ENCODE data around the gene RPN2. TPM values are rescaled to one million over a fixed set of nuclear protein-coding genes. Genes with fewer than 3 reads are reported as not detected.

Gene RPN2
- total and polyA plus RNA-seq, 2 donors (not counting 3 experiments of a cell fraction or from before 2014, with no cell fraction given) = 283 to 530 TPM

GRCh38 chr20:37267667-37268313 is 88.7 kb downstream of the RPN2 start:
- BruUV-seq (replicated peaks) = no TSS peak
- no peak for FAIRE-seq
- H3K27ac ChIP-seq (ENCODE audit: insufficient read depth, low read depth, low read length) = no peak overlapping the region

More at GRCh38 chr20:37267667-37268313, 88.7 kb downstream of the RPN2 start:
- no peak overlapping the region for H3K9ac ChIP-seq (replicated peaks; ENCODE audit: extremely low read depth, insufficient read depth, low read length)
- no peak overlapping the region for H3K4me2 ChIP-seq (ENCODE audit: insufficient read depth, low read length)
- no peaks in the 10 kb centered on the region for H3K9me1 ChIP-seq (replicated peaks; ENCODE audit: control insufficient read depth, extremely low read depth, insufficient read depth, low read length)
- DNase-seq (ENCODE audit: low read depth, low spot score) = no peak
- POLR2A ChIA-PET = interaction anchor here (0.8 kb wide), 1 partner anchor 12 kb away, joined by 3 read pairs; no protein-coding TSS in a partner anchor
- no peaks in the 10 kb centered on the region for H4K20me1 ChIP-seq (replicated peaks; ENCODE audit: control insufficient read depth, extremely low read depth, insufficient read depth, low read length)
- dilution Hi-C loops (cut with MboI; ENCODE audit: extremely low pct_ligation_motif_present, low sequenced_read_pairs) = loop anchor here (25.0 kb wide), 1 partner anchor 245 kb away; the partner anchor contains the start of gene NNAT
- no peaks in the 10 kb centered on the region for H3K79me2 ChIP-seq (ENCODE audit: control insufficient read depth, insufficient read depth, low read length)
- TF ChIP-seq GATA2 (IDR thresholded peaks at IDR 0.05; ENCODE audit: insufficient read depth, insufficient read length, low read depth, low read length) (no peak), JUN (IDR thresholded peaks at IDR 0.05; ENCODE audit: borderline replicate concordance, insufficient read depth, insufficient read length, low read depth) (no peak), POLR2AphosphoS5 (IDR thresholded peaks at IDR 0.05; ENCODE audit: insufficient read depth, low read depth, low read length) (no peak), FOS (IDR thresholded peaks at IDR 0.05; ENCODE audit: borderline replicate concordance, insufficient read depth, low read length) (no peak), CTCF (IDR thresholded peaks at IDR 0.05; ENCODE audit: extremely low read depth in 1 of 2, insufficient read depth in 1 of 2, low read depth in 1 of 2, low read length in 2 of 2) (no peak), MYC (IDR thresholded peaks at IDR 0.05; ENCODE audit: low read depth, low read length) (no peak), EZH2 (IDR thresholded peaks at IDR 0.05; ENCODE audit: borderline replicate concordance, low read depth, low read length, severe bottlenecking) (no peak), POLR2A (IDR thresholded peaks at IDR 0.05; ENCODE audit: low read depth, low read length) (no peak), MAX (IDR thresholded peaks at IDR 0.05; ENCODE audit: insufficient read depth, insufficient read length) (no peak)
- H3K27me3 ChIP-seq (ENCODE audit: control insufficient read depth in 2 of 2, insufficient read depth in 2 of 2, low read length in 2 of 2) = no peaks in the 10 kb centered on the region
- H3K4me1 ChIP-seq (ENCODE audit: control insufficient read depth, extremely low read depth, insufficient read depth, low read length) = no peaks in the 10 kb centered on the region
- no peaks in the 10 kb centered on the region for H3K9me3 ChIP-seq (replicated peaks; ENCODE audit: control insufficient read depth, insufficient read depth, low read length)
- H3K4me3 ChIP-seq (replicated peaks in 1 of 3; ENCODE audit: insufficient read depth in 1 of 3, low read depth in 1 of 3, low read length in 3 of 3) = no peak overlapping the region
- CTCF ChIA-PET = interaction anchor here (1.2 to 5.4 kb wide), 5 partner anchors 72 to 276 kb away, joined by 3 to 104 read pairs (median 7); no protein-coding TSS in a partner anchor
- H2AFZ ChIP-seq (ENCODE audit: low read depth, low read length) = no peak overlapping the region
- intact Hi-C loops (cut with micrococcal nuclease) = no loop called here
- no peaks in the 10 kb centered on the region for H3K36me3 ChIP-seq (ENCODE audit: control insufficient read depth in 2 of 2, extremely low read depth in 1 of 2, insufficient read depth in 2 of 2, low read length in 2 of 2)
